ENCODE measurements around the gene OPHN1.

Gene OPHN1

GRCh38 chrX:68232206-68232605 lies 201.1 kb downstream of the OPHN1 start:
- DNase-seq: no peak

- DNase-seq: no peak
These were observed 224.3 kb downstream of the OPHN1 start for GRCh38 chrX:68209008-68209407.

- peak; percentile 59 to 71 (median 61) for DNase-seq
These were observed 228.7 kb downstream of the OPHN1 start for GRCh38 chrX:68204521-68205038.

GRCh38 chrX:68203646-68204045 lies 229.6 kb downstream of the OPHN1 start:
- peak; percentile 21 to 44 (median 36) for DNase-seq

GRCh38 chrX:68203211-68203610 lies 230.1 kb downstream of the OPHN1 start:
- no peak for DNase-seq

GRCh38 chrX:68199062-68199848 lies 234.0 kb downstream of the OPHN1 start:
- no peak for DNase-seq

- DNase-seq: peak; percentile 40 to 58 (median 53)
These were observed 236.1 kb downstream of the OPHN1 start for GRCh38 chrX:68196939-68197791.

GRCh38 chrX:68195561-68195960 lies 237.7 kb downstream of the OPHN1 start:
- no peak for DNase-seq

GRCh38 chrX:68193786-68194185 lies 239.5 kb downstream of the OPHN1 start:
- no peak for DNase-seq

GRCh38 chrX:68193234-68193633 lies 240.1 kb downstream of the OPHN1 start:
- DNase-seq: no peak

- DNase-seq: no peak
These were observed 242.5 kb downstream of the OPHN1 start for GRCh38 chrX:68190799-68191198.

GRCh38 chrX:68186552-68187262 lies 246.6 kb downstream of the OPHN1 start:
- DNase-seq: peak; percentile 53 to 84 (median 74)

- no peak for DNase-seq
These were observed 248.1 kb downstream of the OPHN1 start for GRCh38 chrX:68185161-68185560.

GRCh38 chrX:68183612-68184214 lies 249.6 kb downstream of the OPHN1 start:
- peak; percentile 40 to 53 (median 46) for DNase-seq

GRCh38 chrX:68180579-68180978 lies 252.7 kb downstream of the OPHN1 start:
- peak in 1 of 3 donors; percentile 36 for DNase-seq

- no peak for DNase-seq
These were observed 253.9 kb downstream of the OPHN1 start for GRCh38 chrX:68179355-68179754.

GRCh38 chrX:68177542-68177941 lies 255.8 kb downstream of the OPHN1 start:
- DNase-seq: no peak

- DNase-seq: no peak
These were observed 257.7 kb downstream of the OPHN1 start for GRCh38 chrX:68175562-68175961.

GRCh38 chrX:68163441-68163840 lies 269.9 kb downstream of the OPHN1 start:
- DNase-seq: peak in 2 of 3 donors; percentile 36 to 51

GRCh38 chrX:68147848-68148247 lies 285.4 kb downstream of the OPHN1 start:
- peak in 2 of 3 donors; percentile 2 to 13 for DNase-seq

GRCh38 chrX:68146054-68146453 lies 287.2 kb downstream of the OPHN1 start:
- DNase-seq: peak; percentile 9 to 25 (median 22)

GRCh38 chrX:68139791-68140190 lies 293.5 kb downstream of the OPHN1 start:
- DNase-seq: no peak

Data from suppressor macrophage treated with lipopolysaccharide for 1 hour (primary cell).